Renal cortex interstitium (tissue), 11 donors: Measurements from ENCODE around the gene DDX46. TPM values are rescaled to one million over a fixed set of nuclear protein-coding genes. Genes with fewer than 3 reads are reported as not detected.

Source experiments
- DNase-seq, 11 donors: peaks; one replicate each; pipeline ENCODE4 v3.0.0-alpha.2; 2013; ENCODE audit warnings: low read depth in 9 of 11, low spot score in 4 of 11; ENCODE audit errors: extremely low read depth in 1 of 11
- polyA plus RNA-seq, 3 donors: library from polyadenylated mRNA; unstranded; fragments of 120-200 nt; gene quantifications; one replicate each; pipeline ENCODE4 v1.2.1, GENCODE V29; 2013; ENCODE audit not compliant: insufficient read length in 3 of 3

The DDX46 gene
- polyA plus RNA-seq, 3 donors = 76.6 to 95.7 (median 89.7) TPM

DNA sequence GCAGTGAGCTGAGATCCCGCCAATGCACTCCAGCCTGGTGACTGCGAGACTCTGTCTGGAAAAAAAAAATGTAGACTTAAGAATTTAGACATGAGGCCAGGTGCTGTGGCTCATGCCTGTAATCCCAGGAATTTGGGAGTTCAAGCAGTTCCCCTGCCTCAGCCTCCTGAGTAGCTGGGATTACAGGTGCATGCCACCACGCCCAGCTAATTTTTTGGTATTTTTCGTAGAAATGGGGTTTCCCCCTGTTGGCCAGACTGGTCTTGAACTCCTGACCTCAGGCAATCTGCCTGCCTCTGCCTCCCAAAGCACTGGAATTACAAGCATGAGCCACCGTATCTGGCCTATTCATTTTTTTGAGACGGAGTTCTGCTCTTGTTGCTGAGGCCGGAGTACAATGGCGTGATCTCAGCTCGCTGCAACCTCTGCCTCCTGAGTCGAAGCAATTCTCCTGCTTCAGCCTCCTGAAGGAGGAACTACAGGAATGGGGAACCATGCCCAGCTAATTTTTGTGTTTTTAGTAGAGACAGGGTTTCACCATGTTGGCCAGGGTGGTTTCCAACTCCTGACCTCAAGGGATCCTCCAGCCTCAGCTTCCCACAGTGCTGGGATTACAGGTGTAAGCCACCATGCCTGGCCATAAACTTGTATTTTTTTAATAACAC is 14.0 kb downstream of the DDX46 start:
- DNase-seq = no peak

DNA sequence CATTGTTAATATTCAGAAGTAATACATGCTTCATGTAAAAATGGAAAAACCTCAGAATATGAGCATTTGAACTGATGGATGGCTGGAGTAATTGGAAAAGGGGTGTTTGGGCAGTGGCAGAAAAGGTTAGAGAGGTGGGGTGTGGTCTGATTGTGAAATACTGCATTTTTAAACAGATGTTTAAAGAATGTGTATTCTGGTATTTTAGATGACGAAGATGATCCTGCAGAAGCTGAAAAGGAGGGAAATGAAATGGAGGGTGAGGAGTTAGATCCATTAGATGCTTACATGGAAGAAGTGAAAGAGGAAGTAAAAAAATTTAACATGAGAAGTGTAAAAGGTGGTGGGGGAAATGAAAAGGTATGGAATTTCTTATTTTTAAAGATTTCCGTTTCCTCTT is 18.8 kb downstream of the DDX46 start:
- no peak for DNase-seq

DNA sequence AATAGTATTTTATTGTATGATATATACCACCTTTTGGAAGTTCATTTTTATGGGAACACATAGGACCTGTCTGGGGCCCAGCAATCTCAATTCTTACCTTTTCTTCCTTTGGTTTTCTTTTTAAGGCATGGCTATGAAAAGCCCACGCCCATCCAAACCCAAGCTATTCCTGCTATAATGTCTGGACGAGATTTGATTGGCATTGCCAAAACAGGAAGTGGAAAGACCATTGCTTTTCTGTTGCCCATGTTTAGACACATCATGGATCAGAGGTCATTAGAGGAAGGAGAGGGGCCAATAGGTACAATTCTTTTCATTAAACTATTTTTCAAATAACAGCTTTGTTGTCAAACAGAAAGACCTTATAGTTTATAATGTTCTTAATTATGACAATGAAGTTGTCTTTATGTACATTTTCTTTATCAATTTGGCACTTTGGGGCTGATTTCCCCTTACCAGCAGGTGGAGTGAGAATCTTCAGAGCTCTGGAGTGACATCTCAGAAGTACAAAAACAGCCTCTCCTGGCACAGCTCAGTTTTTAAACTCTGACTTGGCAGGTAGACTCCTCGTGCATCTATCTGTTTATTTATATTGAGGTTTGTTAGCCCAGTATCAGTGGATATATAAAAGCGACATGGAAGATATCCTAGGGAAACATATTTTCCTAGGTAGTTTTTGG is 25.8 kb downstream of the DDX46 start:
- no peak for DNase-seq

GRCh38 chr5:134784946-134785620 is 26.5 kb downstream of the DDX46 start:
- DNase-seq = no peak

DNA sequence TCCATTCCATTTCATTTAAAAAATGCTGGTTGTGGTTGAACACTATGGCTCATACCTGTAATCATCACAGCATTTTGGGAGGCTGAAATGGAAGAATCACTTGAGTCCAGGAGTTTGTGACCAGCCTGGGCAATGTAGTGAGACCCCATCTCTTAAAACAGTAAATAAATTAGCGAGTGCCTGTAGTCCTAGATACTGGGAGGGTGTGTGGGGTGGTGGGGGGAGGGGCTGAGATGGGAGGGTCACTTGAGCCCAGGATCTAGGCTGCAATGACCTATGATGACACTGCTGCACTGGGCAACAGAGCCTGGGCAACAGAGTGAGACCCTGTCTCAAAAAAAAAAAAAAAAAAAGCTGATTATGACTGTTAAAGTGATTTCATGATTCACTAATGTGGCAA is 29.1 kb downstream of the DDX46 start:
- DNase-seq = no peak

DNA sequence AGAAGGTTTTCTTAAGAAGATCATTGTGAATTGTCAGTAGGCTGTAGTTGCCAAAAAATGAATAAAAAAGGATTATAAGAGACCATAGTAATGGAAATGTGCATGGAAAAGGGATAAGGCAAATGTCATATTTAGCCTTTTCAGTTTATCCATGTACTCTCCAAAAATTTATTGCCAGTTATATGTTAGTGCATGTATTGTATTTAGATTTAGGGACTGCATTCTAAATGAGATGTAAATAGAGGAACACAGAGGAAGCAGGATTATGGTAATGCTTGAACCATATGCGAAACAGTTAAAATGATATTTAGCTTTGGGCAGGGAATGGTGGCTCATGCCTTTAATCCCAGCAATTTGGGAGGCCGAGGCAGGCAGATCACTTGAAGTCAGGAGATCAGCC is 33.0 kb downstream of the DDX46 start:
- DNase-seq = no peak

- DNase-seq = no peak
These were observed 33.7 kb downstream of the DDX46 start for GRCh38 chr5:134792286-134792685.

- DNase-seq = no peak
These were observed 34.5 kb downstream of the DDX46 start for GRCh38 chr5:134793111-134793510.

DNA sequence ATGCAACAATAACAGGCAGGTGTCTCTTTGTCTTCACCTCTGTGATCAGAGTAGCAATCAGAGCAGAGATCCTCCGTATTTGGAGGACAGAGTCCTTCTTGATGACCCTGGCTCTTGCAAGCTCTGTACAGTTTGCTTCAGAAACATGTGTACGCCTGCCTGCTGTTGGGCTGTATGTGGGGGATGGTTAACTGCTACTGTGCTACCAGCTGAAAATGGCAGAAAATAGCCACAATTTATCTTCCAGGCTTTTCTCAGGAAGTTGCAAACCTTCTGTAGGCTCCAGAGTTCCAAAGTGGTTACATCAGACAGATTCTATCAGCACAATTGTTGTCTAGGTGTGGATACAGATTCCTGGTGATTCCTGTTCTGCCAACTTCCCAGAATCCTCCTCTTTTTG is 35.5 kb downstream of the DDX46 start:
- no peak for DNase-seq

DNA sequence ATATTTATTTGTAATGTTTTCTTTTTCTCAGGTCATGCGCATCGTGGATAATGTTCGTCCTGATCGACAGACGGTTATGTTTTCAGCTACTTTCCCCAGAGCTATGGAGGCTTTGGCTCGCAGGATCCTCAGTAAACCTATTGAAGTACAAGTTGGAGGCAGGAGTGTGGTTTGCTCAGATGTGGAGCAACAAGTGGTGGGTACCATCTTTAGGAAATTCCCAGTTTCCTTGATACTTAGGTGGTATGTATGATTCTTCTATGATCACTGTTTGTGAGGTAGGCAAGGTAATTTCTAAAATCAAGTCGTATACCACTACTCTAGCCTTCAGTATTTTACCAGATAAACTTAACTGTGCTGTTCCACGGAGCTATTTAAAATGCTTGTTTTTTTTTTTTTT is 36.2 kb downstream of the DDX46 start:
- no peak for DNase-seq

DNA sequence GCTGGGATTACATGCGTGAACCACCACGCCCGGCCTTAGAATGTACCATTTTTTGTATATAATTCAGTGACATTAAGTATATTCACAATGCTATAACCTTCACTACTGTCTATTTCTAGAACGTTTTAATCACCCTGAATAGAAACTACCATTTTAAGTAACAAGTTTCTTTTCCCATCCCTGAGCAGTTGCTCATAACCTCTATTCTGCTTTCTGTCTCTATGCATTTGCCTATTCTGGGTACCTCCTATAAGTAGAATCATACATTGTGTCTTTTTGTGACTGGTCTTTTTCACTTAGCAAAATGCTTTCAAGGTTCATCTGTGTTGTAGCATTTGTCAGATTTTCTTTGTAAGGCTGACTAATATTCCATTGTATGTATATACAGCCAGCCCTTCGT is 39.9 kb downstream of the DDX46 start:
- no peak for DNase-seq

- no peak for DNase-seq
These were observed 45.2 kb downstream of the DDX46 start for GRCh38 chr5:134803821-134804220.

GRCh38 chr5:134813407-134813806 is 54.8 kb downstream of the DDX46 start:
- no peak for DNase-seq

- no peak for DNase-seq
These were observed 55.2 kb downstream of the DDX46 start for GRCh38 chr5:134813827-134814226.

DNA sequence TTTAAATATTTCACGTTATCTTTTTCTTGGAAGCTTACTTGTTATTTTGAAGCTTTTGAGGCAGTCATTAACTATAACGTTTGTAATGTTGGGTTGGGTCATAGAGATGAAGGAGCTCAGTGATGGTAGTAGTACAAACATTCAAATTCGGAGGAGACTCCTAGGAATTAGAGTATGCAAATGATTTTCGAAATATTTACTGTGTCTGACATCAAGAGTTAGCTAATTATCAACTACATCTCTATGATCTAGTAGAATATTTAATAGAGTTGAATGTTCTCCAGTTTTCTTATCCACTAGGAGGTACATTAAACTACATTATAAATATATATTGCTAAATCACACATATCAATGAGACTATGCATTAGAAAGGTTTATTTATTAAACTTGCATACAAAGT is 58.4 kb downstream of the DDX46 start:
- DNase-seq = no peak

DNA sequence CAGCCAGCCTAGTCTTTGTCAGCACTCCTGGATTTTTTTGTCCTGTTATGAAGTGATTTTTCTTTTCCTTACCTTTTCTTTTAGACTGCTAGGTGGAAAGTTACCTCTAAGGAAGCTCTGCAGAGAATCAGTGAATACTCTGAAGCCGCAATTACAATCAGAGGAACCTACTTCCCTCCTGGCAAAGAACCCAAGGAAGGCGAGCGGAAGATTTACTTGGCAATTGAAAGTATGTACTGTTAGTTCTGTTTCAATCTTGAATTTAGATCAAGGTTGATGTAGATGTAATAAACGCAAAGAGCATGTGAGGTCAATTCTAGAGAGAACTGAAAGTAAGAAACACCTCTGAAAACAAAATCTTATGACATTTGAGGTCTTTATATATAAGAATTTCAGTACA is 60.2 kb downstream of the DDX46 start:
- DNase-seq = no peak

DNA sequence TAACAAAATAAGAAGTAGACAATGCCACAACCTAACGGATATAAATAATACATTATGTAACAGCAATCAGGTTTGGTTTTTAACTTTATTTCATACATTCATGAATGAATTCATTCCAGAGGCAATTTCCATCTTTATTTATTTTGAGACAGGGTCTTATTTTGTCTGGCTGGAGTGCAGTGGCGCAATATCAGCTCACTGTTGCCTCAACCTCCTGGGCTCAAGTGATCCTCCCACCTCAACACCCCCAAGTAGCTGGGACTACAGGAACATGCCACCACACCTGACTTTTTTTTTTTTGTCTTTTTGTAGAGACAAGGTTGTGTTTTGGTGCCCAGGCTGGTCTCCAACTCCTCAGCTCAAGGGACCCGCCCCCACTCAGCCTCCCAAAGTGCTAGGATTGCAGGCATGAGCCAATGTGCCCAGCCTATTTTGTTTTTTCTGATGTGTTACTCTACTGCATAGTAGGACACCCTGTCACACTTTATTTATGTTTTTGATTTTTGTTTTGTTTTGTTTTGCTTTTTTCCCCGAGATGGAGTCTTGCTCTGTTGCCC is 60.9 kb downstream of the DDX46 start:
- no peak for DNase-seq

DNA sequence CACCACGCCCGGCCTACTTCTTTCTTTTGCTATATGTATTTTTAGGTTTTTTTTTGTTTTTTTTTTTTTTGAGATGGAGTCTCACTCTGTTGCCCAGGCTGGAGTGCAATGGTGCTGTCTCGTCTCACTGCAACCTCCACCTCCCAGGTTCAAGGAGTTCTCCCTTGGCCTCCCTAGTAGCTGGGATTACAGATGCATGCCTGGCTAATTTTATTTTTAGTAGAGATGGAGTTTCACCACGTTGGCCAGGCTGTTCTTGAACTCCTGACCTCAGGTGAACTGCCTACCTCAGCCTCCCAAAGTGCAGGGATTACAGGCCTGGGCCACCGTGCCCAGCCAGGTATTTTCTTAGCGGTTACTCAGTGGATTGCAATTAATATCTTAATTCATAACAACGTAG is 63.3 kb downstream of the DDX46 start:
- DNase-seq = no peak

DNA sequence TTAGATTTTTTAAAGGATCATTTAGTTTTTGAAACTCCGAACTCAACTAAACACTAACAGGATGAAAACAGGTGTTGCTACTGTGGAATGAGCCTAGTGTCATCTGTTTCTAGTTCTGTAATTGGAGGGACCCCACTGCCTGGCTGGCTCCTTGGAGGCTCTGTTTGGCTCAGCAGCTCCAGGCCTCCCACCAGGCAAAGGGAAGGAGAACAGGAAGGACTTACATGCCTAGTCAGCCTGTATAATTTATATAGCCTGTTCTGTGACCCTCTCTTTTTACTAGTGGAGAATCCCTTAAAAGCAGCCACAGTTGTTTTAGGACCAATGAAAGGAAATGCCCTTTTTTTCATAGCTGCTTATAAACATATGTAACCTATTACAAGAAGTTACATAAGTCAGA is 66.1 kb downstream of the DDX46 start:
- DNase-seq = no peak

DNA sequence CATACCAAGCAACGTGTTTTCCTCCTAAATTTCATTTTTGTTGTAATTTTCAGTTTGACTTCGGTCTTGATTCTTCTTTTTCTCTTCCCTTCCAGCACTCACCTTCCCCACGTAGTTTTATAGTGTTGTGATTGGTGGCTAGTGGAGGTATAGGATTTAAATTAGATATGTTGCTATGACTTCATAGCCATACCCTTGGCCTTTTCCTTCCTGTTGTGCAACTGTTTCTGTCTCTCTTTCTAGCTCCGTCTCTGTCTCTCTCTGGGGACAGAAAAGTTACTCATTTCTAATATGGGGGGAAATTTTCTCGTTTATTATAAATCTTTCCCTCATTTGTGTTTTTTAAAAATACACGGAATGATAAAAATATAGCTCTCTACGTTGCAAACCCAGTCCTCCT is 66.6 kb downstream of the DDX46 start:
- DNase-seq = no peak
